ENCODE measurements around the gene CLIC4.
A peak's percentile ranks its signal among the peaks of the same experiment; 100 is the strongest.

CLIC4 gene

DNA sequence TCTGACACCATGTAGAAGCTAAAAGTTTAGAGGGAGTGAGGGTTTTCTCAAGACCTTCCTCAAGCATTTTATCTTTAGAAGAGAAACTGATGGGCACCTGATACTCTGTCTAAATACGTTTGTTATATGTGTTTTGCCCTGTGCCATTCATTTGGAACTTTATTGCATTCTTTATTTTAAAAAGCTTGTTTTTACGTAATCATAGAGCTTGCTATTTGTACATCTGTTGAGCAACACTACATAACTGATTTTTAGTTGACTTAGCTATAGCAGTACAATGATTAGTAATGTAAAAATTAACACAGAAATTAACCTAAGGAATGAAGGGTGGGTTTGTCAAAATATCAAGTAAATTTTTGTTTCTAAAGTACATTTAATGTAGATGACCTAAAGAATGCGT is 96.3 kb downstream of the CLIC4 start:
- peaks cover 28% of the 10 kb centered on the region for H3K79me2 ChIP-seq (ENCODE audit: insufficient read depth, low read length)
- TF ChIP-seq EZH2phosphoT487 (IDR thresholded peaks at IDR 0.05; ENCODE audit: borderline replicate concordance) = no peak
- TF ChIP-seq, protein P1, sequence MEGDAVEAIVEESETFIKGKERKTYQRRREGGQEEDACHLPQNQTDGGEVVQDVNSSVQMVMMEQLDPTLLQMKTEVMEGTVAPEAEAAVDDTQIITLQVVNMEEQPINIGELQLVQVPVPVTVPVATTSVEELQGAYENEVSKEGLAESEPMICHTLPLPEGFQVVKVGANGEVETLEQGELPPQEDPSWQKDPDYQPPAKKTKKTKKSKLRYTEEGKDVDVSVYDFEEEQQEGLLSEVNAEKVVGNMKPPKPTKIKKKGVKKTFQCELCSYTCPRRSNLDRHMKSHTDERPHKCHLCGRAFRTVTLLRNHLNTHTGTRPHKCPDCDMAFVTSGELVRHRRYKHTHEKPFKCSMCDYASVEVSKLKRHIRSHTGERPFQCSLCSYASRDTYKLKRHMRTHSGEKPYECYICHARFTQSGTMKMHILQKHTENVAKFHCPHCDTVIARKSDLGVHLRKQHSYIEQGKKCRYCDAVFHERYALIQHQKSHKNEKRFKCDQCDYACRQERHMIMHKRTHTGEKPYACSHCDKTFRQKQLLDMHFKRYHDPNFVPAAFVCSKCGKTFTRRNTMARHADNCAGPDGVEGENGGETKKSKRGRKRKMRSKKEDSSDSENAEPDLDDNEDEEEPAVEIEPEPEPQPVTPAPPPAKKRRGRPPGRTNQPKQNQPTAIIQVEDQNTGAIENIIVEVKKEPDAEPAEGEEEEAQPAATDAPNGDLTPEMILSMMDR (conservative IDR thresholded peaks at IDR 0.05; ENCODE audit: low read length) = no peak
- no peaks in the 10 kb centered on the region for H3F3A ChIP-seq (ENCODE audit: low read depth)
- peaks cover 47% of the 10 kb centered on the region; the same call in 1 of the 2 replicates for H3K36me3 ChIP-seq (ENCODE audit: insufficient read depth, low read length)
- H3K4me1 ChIP-seq (ENCODE audit: insufficient read depth, low read length, poor library complexity, severe bottlenecking) = peaks cover 7% of the 10 kb centered on the region
- H3K4me3 ChIP-seq (ENCODE audit: low read length, poor library complexity, severe bottlenecking) = no peak overlapping the region
- no peaks in the 10 kb centered on the region for H3K27me3 ChIP-seq (ENCODE audit: insufficient read depth, low read length, poor library complexity, severe bottlenecking)
- H3K9me3 ChIP-seq (ENCODE audit: insufficient read depth, low read depth, low read length) = no peaks in the 10 kb centered on the region
- no peaks in the 10 kb centered on the region for H3K9me2 ChIP-seq (replicated peaks; ENCODE audit: low read depth, low read length)
- no peak overlapping the region for H3K9ac ChIP-seq (ENCODE audit: low read depth, low read length, poor library complexity, severe bottlenecking)
- H2AFZ ChIP-seq (ENCODE audit: low read length) = no peak overlapping the region
- no peaks in the 10 kb centered on the region for H4K20me1 ChIP-seq (ENCODE audit: insufficient read depth, low read length, poor library complexity, severe bottlenecking)
- H3K4me2 ChIP-seq (ENCODE audit: low read depth, low read length, poor library complexity, severe bottlenecking) = no peak overlapping the region

DNA sequence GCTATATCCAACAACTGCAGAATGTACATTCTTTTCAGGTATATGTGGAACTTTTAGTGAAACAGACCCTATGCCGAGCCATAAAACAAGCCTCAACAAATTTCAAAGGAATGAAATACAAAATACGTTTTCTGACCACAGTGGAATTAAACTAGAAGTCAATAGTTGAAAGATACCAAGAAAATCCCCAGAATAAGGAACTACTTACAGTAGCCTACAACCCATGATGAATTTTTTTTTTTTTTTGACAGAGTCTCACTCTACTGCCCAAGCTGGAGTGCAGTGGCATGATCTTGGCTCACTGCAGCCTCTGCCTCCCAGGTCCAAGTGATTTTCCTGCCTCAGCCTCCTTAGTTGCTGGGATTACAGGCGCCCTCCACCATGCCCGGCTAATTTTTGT is 101.4 kb downstream of the CLIC4 start:
- Histone ChIP-seq H3K79me2 (ENCODE audit: insufficient read depth, low read length) (no peaks in the 10 kb centered on the region), H2AFZ (ENCODE audit: low read length) (no peak overlapping the region), H3K36me3 (ENCODE audit: insufficient read depth, low read length) (peaks cover 23% of the 10 kb centered on the region; the same call in 1 of the 2 replicates), H3F3A (ENCODE audit: low read depth) (peaks cover 11% of the 10 kb centered on the region), H3K4me1 (ENCODE audit: insufficient read depth, low read length, poor library complexity, severe bottlenecking) (peaks cover 35% of the 10 kb centered on the region), H3K9ac (ENCODE audit: low read depth, low read length, poor library complexity, severe bottlenecking) (peak overlapping the region; percentile 85), H3K4me2 (ENCODE audit: low read depth, low read length, poor library complexity, severe bottlenecking) (no peak overlapping the region), H3K27me3 (ENCODE audit: insufficient read depth, low read length, poor library complexity, severe bottlenecking) (no peaks in the 10 kb centered on the region), H3K9me2 (replicated peaks; ENCODE audit: low read depth, low read length) (no peaks in the 10 kb centered on the region), H4K20me1 (ENCODE audit: insufficient read depth, low read length, poor library complexity, severe bottlenecking) (no peaks in the 10 kb centered on the region), H3K9me3 (ENCODE audit: insufficient read depth, low read depth, low read length) (no peaks in the 10 kb centered on the region), H3K4me3 (ENCODE audit: low read length, poor library complexity, severe bottlenecking) (no peak overlapping the region)
- no peak for TF ChIP-seq EZH2phosphoT487 (IDR thresholded peaks at IDR 0.05; ENCODE audit: borderline replicate concordance)
- TF ChIP-seq, protein P1 (conservative IDR thresholded peaks at IDR 0.05; ENCODE audit: low read length) = no peak

DNA sequence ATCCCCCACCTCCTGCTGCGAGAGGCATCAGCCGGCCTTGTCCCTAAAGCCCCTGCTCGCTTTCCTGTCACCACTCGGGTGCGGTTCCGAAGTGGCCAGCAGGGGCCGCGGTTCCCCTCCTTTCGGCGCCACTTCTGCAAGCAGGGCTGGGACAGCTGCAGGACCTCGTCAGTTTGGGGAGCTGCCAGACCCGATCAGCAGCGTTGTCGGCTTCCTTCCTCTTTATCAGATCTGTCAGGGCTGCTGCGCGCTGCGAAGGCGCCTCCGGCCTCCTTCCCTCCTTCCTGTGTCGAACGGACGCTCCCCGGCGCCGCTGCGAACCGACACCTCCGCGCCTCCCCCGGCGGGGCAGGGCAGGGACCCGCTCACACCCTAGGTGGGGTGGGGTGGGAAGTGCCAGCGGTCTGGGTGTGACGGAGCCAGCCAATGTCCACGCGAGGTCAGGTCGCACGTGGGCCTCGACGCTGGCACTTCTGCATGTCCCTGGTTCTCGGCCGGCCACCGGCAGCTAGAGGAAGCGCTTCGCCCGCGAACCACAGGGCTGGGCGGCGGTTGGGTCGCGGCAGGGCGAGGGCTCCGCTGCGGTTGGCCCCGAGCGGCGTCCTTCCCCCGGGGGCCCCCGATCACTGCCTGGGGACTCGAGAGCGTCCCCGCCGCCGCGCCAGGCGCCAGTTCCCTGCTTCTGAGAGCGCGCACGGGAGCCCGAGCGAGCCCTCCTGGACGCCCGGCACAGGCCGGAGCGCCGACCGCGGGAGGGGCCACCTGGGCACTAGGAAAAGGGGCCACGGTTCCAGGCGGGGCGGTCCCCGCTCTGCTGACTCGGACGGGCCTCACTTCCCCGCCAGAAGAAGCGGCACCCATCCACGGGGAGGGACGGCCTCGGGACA is 103.0 kb downstream of the CLIC4 start:
- H4K20me1 ChIP-seq (ENCODE audit: insufficient read depth, low read length, poor library complexity, severe bottlenecking) = no peaks in the 10 kb centered on the region
- H3K79me2 ChIP-seq (ENCODE audit: insufficient read depth, low read length) = no peaks in the 10 kb centered on the region
- no peaks in the 10 kb centered on the region for H3K9me3 ChIP-seq (ENCODE audit: insufficient read depth, low read depth, low read length)
- H3K9ac ChIP-seq (ENCODE audit: low read depth, low read length, poor library complexity, severe bottlenecking) = peak overlapping the region; percentile 85
- H3K27me3 ChIP-seq (ENCODE audit: insufficient read depth, low read length, poor library complexity, severe bottlenecking) = no peaks in the 10 kb centered on the region
- H3F3A ChIP-seq (ENCODE audit: low read depth) = peaks cover 11% of the 10 kb centered on the region
- peak overlapping the region; percentile 72 for H3K4me3 ChIP-seq (ENCODE audit: low read length, poor library complexity, severe bottlenecking)
- H3K4me2 ChIP-seq (ENCODE audit: low read depth, low read length, poor library complexity, severe bottlenecking) = peak overlapping the region; percentile 82
- H3K9me2 ChIP-seq (replicated peaks; ENCODE audit: low read depth, low read length) = no peaks in the 10 kb centered on the region
- H2AFZ ChIP-seq (ENCODE audit: low read length) = peak overlapping the region; percentile 18; the same call in 1 of the 2 replicates
- TF ChIP-seq EZH2phosphoT487 (IDR thresholded peaks at IDR 0.05; ENCODE audit: borderline replicate concordance) = no peak
- TF ChIP-seq, protein P1 (conservative IDR thresholded peaks at IDR 0.05; ENCODE audit: low read length) = peak; percentile 84
- peaks cover 8% of the 10 kb centered on the region; the same call in 1 of the 2 replicates for H3K36me3 ChIP-seq (ENCODE audit: insufficient read depth, low read length)
- peaks cover 51% of the 10 kb centered on the region for H3K4me1 ChIP-seq (ENCODE audit: insufficient read depth, low read length, poor library complexity, severe bottlenecking)
